NCI-H128 (cell line): Measurements from ENCODE around the gene TCP10L.
"Not testable (repeated sequence)": the region's sequence is repeated elsewhere in the genome, so short reads cannot be mapped to it uniquely, and the experiment has no call there.

Experiments
- DNase-seq: peaks from one replicate; lab custom pipeline; 2025; ENCODE audit not compliant: unreplicated experiment; lab: John Stamatoyannopoulos, UW

The TCP10L gene

GRCh38 chr21:32558106-32558505 is 27.2 kb downstream of the TCP10L start:
- no peak for DNase-seq

DNA sequence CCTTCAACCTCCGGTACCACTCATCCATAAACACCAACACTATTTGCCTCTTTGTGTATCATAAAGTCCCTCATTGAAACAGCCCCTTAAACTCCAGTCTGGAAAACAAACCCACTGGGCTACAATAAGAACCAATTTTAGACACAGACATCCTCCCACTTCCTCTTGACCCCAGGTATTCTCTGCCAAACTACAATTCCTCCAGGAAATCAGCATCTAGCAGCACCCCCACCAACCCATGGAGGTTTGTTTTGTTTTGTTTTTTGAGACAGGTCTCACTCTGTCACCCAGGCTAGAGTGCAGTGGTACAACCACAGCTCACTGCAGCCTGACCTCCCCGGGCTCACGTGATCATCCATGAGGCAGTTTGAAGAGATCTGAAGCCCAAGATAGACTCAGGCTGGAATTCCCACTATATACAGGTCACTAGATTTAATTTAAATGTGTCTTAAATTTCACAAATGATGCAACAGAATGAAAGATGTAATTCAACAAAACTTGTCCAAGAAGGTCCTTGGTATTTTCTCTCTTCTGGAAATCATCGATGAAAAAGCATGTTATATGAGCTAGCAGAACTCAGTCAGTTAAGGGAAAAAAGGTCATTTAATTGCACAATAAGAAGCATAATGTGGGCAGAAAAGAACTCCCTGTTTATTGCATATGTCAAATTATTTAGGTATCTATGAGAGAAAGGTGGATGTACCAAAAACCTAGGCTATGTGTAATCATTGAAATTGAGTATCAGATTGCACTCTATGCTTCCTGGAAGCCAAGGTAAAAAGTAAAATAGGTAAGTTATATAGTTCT is 30.3 kb downstream of the TCP10L start:
- no peak for DNase-seq

- no peak for DNase-seq
These were observed 35.4 kb downstream of the TCP10L start for GRCh38 chr21:32549886-32550285.

- no peak for DNase-seq
These were observed 35.9 kb downstream of the TCP10L start for GRCh38 chr21:32549440-32549839.

DNA sequence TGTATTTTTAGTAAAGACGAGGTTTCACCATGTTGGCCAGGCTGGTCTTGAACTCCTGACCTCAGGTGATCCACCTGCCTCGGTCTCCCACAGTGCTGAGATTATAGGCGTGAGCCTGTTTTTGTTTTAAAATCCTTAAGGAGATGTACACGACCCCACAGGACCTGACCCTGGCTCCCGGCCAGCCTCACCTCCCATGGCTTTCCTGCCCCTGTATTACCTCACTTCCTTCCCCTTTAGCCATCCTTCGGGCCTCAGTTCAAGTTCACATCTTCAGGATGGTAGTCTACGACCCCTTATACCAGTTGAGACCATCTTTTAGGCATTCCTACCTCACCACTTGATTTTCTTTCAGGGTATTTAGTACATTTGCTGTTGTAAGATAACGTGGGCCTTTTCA is 36.3 kb downstream of the TCP10L start:
- DNase-seq, result no peak

- no peak for DNase-seq
These were observed 38.3 kb downstream of the TCP10L start for GRCh38 chr21:32547018-32547417.

GRCh38 chr21:32545948-32546441 is 39.3 kb downstream of the TCP10L start:
- no peak for DNase-seq

GRCh38 chr21:32544697-32545096 is 40.6 kb downstream of the TCP10L start:
- DNase-seq, result no peak

DNA sequence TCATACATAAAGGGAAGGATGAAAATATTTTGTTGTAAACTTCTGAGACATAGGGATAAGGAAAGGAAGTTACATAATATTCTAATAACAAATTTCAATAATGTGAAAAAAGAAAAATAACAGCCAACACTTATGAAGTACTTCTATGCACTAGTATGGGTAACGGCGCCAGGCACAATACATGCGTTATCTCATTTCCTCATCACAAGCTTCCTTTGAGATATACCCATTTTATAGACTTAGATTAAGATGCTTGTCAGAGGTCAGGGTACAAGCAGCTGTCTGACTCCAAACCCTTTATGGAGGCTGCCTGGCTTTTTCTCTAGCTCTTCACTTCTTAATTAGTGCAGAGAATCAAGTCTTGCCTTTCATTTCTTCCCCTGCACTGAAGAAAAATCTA is 41.3 kb downstream of the TCP10L start:
- DNase-seq, result no peak

DNA sequence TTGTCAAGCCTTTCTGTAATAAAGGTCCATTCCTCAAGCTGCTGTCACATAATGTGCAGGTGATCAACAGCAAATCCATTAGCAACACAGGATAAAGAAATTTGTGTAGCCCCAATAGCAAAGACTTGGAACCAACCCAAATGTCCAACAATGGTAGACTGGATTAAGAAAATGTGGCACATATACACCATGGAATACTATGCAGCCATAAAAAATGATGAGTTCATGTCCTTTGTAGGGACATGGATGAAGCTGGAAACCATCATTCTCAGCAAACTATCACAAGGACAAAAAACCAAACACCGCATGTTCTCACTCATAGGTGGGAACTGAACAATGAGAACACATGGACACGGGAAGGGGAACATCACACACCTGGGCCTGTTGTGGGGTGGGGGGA is 42.3 kb downstream of the TCP10L start:
- DNase-seq, result not testable (repeated sequence)

GRCh38 chr21:32539378-32539777 is 45.9 kb downstream of the TCP10L start:
- no peak for DNase-seq

- DNase-seq, result no peak
These were observed 47.1 kb downstream of the TCP10L start for GRCh38 chr21:32538147-32538792.

- no peak for DNase-seq
These were observed 47.8 kb downstream of the TCP10L start for GRCh38 chr21:32537569-32537881.

DNA sequence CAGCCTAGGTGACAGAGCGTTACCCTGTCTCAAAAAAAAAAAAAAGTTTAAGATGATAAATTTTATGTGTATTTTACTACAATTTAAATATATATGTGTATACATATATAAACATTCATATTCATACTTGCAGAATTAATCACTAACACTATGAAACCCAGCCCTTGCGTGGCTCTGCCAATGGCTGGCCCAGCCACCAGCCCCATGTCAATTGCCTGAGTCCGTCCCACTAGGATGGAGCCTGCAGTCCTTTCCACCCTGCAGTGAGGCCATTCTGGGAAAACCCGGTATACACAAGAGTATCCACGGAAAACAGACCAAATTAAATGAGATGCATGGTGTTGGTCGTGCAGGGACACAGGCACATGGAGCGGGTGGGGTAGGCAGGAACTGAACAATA is 49.7 kb downstream of the TCP10L start:
- DNase-seq, result no peak

DNA sequence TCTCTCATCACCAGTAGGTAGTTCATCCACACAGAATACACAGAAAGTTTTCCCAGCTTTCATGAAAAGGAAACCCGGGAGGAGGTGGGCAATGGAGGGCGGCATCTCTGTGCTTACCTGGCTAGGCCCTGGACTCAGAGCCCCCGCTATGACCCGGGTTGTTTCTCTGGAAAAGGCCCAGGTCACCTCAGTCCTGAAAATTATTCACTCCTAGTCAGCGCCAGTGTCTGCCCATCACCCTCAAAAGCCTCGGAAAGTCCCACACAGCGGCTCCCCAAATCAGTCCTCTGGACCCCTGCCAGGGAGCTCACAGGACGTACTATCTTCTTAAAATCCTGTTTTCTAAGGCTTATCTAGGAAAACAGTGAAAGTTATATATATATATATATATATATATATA is 51.2 kb downstream of the TCP10L start:
- DNase-seq, result no peak

GRCh38 chr21:32533611-32534010 is 51.7 kb downstream of the TCP10L start:
- DNase-seq, result no peak

DNA sequence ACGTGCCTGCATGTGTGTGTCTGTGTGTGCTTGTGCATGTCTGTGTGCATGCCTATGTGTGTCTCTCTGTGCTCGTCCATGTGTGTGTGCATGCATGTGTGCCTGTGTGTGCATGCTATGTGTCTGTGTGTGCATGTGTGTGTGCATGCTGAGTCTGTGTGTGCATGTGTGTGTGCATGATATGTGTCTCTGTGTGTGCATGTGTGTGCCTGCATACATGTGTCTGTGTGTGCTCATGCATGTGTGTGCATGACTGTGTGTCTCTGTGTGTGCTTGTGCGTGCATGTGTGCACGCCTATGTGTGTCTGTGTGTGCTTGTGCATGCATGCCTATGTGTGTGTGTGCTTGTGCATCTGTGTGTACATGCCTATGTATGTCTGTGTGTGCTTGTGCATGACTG is 52.3 kb downstream of the TCP10L start:
- DNase-seq, result no peak

DNA sequence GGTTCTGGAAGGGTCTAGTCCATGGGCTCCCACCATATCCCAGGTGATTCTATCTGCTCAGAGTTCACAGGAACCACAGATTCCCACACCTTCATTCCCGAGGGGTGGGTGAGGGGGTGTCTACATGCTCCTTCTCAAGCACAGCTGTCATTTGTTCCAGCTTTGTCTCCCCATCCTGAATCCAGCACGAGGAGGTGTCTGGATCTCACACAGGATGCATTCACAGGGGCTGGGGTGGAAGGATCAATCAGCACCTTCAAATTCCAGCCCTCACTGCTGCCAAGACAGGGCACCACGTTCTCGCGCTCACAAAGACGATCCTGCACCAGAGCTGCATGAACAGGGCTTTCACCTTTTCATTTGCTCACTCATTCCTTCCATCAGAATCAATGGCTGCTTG is 52.7 kb downstream of the TCP10L start:
- DNase-seq, result no peak

DNA sequence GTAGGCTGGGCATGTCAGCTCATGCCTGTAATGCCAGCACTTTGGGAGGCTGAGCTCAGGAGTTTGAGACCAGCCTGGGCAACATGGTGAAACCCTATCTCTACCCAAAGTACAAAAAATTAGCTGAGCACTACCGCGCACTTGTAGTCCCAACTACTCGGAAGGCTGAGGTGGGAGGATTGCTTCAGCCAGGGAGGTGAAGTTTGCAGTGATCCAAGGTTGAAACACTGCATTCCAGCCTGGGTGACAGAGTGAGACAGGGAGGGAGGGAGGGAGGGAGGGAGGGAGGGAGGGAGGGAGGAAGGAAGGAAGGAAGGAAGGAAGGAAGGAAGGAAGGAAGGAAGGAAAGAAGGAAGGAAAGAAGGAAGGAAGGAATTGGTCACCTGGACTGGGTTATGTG is 53.8 kb downstream of the TCP10L start:
- DNase-seq, result not testable (repeated sequence)

- DNase-seq, result not testable (repeated sequence)
These were observed 54.5 kb downstream of the TCP10L start for GRCh38 chr21:32530809-32531208.

DNA sequence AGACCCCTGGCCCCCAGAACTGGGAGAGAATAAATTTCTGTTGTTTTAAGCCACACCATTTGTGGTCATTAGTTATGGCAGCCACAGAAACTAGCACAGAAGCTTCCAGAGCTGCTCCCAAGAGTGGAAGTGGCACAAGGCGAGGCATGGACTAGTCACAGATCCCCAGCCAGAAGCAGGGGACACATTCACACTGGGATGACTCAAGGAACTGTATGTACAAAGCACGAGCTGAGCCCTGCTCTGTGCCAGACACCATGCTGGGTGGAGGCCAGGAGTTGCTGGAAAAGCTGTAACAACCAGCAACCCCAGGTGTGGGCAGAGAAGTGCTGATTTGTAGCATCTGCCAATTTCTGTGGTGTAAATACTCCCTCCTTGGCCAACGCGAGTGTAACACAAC is 55.6 kb downstream of the TCP10L start:
- DNase-seq, result no peak

GRCh38 chr21:32525282-32525681 is 60.0 kb downstream of the TCP10L start:
- no peak for DNase-seq
